ENCODE data around the gene ROBO1. TPM values are rescaled to one million over a fixed set of nuclear protein-coding genes. Genes with fewer than 3 reads are reported as not detected.

The ROBO1 gene
- total RNA-seq, 1 experiment from 2014 or later, result 32.2 TPM

- BruUV-seq (replicated peaks), result no TSS peak
- Mint-ChIP-seq H3K36me3 (ENCODE audit: insufficient read depth, unreplicated experiment) (no peaks in the 10 kb centered on the region), H3K27ac (ENCODE audit: low read depth, unreplicated experiment) (no peak overlapping the region), H3K9me3 (ENCODE audit: unreplicated experiment) (no peaks in the 10 kb centered on the region), H3K4me1 (ENCODE audit: insufficient read depth, unreplicated experiment) (no peaks in the 10 kb centered on the region), H3K27me3 (ENCODE audit: insufficient read depth, unreplicated experiment) (no peaks in the 10 kb centered on the region), H3K4me3 (ENCODE audit: unreplicated experiment) (no peak overlapping the region)
- CTCF ChIA-PET, result no interaction called here
- TF ChIP-seq CTCF (IDR thresholded peaks at IDR 0.05; ENCODE audit: unreplicated experiment), result no peak
- intact Hi-C loops (cut with micrococcal nuclease), result no loop called here
- POLR2A ChIA-PET, result interaction anchor here (1.0 kb wide), 1 partner anchor 9 kb away, joined by 4 read pairs; no protein-coding TSS in a partner anchor
- DNase-seq (ENCODE audit: unreplicated experiment), result no peak
Measured at GRCh38 chr3:78571486-78571885, 1196.3 kb downstream of the ROBO1 start.

DNA sequence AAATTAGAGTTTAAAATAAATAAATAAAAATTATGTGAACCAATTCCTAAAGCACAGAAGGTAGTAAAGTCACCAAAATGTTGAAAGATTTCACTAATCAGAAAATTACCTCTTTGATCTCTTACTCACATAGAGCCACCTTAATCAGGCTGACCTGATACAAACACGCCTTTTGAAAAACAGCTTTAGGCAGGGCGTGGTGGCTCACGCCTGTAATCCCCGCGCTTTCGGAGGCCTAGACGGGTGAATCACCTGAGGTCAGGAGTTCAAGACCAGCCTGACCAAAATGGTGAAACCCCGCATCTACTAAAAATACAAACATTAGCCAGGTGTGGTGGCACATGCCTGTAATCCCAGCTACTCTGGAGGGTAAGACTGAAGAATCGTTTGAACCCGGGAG lies 1197.3 kb downstream of the ROBO1 start:
- ChIA-PET CTCF (no interaction called here), POLR2A (no interaction called here)
- H3K4me1 Mint-ChIP-seq (ENCODE audit: insufficient read depth, unreplicated experiment), result no peaks in the 10 kb centered on the region
- peak; percentile 12 for DNase-seq (ENCODE audit: unreplicated experiment)
- H3K9me3 Mint-ChIP-seq (ENCODE audit: unreplicated experiment), result no peaks in the 10 kb centered on the region
- intact Hi-C loops (cut with micrococcal nuclease), result no loop called here
- no peak overlapping the region for H3K4me3 Mint-ChIP-seq (ENCODE audit: unreplicated experiment)
- H3K27ac Mint-ChIP-seq (ENCODE audit: low read depth, unreplicated experiment), result no peak overlapping the region
- no peak for TF ChIP-seq CTCF (IDR thresholded peaks at IDR 0.05; ENCODE audit: unreplicated experiment)
- no peaks in the 10 kb centered on the region for H3K27me3 Mint-ChIP-seq (ENCODE audit: insufficient read depth, unreplicated experiment)
- BruUV-seq (replicated peaks), result no TSS peak
- H3K36me3 Mint-ChIP-seq (ENCODE audit: insufficient read depth, unreplicated experiment), result no peaks in the 10 kb centered on the region

DNA sequence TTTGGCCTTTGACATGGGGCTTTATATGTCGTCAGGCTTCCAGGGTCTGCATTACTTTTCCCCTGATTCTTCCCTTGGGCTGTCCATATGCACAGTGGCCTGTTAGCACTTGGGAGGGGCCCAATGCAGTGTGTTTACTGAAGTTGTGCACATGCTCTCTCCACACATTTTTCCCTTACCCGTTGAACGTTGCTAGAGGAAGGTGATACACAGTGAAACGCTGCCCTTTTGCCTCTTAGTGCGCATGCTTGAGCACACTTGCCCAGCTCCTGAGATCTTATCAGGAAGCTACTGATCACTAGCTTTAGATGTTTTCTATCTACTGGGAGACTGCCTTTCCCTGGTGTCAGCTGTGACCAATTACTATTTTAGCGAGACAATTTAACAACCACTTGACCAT lies 1198.0 kb downstream of the ROBO1 start:
- TF ChIP-seq CTCF (IDR thresholded peaks at IDR 0.05; ENCODE audit: unreplicated experiment), result no peak
- ChIA-PET POLR2A (interaction anchor here (0.7 kb wide), 1 partner anchor 1509 kb away, joined by 3 read pairs; no protein-coding TSS in a partner anchor), CTCF (no interaction called here)
- no TSS peak for BruUV-seq (replicated peaks)
- no peaks in the 10 kb centered on the region for H3K9me3 Mint-ChIP-seq (ENCODE audit: unreplicated experiment)
- no peak overlapping the region for H3K27ac Mint-ChIP-seq (ENCODE audit: low read depth, unreplicated experiment)
- no peaks in the 10 kb centered on the region for H3K27me3 Mint-ChIP-seq (ENCODE audit: insufficient read depth, unreplicated experiment)
- H3K4me1 Mint-ChIP-seq (ENCODE audit: insufficient read depth, unreplicated experiment), result no peaks in the 10 kb centered on the region
- H3K36me3 Mint-ChIP-seq (ENCODE audit: insufficient read depth, unreplicated experiment), result no peaks in the 10 kb centered on the region
- H3K4me3 Mint-ChIP-seq (ENCODE audit: unreplicated experiment), result no peak overlapping the region
- no peak for DNase-seq (ENCODE audit: unreplicated experiment)
- intact Hi-C loops (cut with micrococcal nuclease), result loop anchor here (1.0 kb wide), 1 partner anchor 25 kb away; no protein-coding TSS in a partner anchor

- H3K9me3 Mint-ChIP-seq (ENCODE audit: unreplicated experiment), result no peaks in the 10 kb centered on the region
- H3K4me1 Mint-ChIP-seq (ENCODE audit: insufficient read depth, unreplicated experiment), result no peaks in the 10 kb centered on the region
- BruUV-seq (replicated peaks), result no TSS peak
- H3K27ac Mint-ChIP-seq (ENCODE audit: low read depth, unreplicated experiment), result no peak overlapping the region
- intact Hi-C loops (cut with micrococcal nuclease), result no loop called here
- H3K36me3 Mint-ChIP-seq (ENCODE audit: insufficient read depth, unreplicated experiment), result no peaks in the 10 kb centered on the region
- POLR2A ChIA-PET, result no interaction called here
- CTCF ChIA-PET, result no interaction called here
- TF ChIP-seq CTCF (IDR thresholded peaks at IDR 0.05; ENCODE audit: unreplicated experiment), result no peak
- no peak overlapping the region for H3K4me3 Mint-ChIP-seq (ENCODE audit: unreplicated experiment)
- no peaks in the 10 kb centered on the region for H3K27me3 Mint-ChIP-seq (ENCODE audit: insufficient read depth, unreplicated experiment)
- no peak for DNase-seq (ENCODE audit: unreplicated experiment)
Measured at GRCh38 chr3:78565712-78566111, 1202.1 kb downstream of the ROBO1 start.

All from MCF 10A (cell line).